HG03159 (cell line): ENCODE results near the gene CDK5.
A peak's percentile ranks its signal among the peaks of the same experiment; 100 is the strongest.

Source experiments
- ATAC-seq: cut with Tn5 transposase; IDR thresholded peaks from one replicate; pipeline ENCODE4 v1.9.1; 2021; ENCODE audit warnings: mild to moderate bottlenecking, moderate library complexity; ENCODE audit not compliant: unreplicated experiment

The CDK5 gene

DNA sequence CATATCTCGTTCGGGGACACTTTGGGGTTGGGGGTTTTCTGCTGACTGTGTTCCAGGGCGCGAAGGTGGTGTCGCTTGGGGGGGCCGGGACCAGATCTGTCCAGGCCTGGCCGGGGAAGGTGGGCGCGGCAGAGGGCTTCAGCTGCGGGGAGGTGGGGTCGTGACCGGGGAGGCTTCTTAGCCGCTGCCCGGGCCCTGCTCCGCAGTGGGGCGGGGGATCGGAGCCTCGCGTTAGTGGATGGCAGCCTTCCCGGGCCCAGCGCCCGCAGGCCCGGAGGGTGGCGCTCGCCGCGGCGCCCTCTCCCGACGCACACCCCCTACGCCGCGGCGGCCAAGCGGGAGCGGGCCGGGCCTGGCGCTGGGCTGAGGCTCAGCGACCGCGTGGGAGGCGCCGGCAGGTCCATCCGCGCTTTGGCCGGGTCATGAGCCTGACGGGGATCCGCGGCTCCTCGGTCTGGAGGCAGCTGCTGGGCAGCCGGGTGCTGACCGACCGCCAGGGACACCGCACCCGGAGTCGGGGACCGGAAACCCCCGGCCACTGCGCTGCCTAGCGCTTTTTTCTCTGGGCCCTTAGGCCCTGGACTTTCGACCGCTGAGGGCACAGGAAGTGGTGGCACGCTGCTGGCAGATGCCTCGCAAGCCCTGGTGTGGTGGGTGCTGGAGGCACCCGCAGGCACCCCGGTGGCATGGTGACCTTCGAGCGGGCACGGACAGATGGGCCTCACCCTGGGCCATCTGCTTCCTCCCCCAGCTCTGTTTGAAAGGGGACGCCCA lies 29.7 kb upstream of the CDK5 start:
- ATAC-seq: no peak

DNA sequence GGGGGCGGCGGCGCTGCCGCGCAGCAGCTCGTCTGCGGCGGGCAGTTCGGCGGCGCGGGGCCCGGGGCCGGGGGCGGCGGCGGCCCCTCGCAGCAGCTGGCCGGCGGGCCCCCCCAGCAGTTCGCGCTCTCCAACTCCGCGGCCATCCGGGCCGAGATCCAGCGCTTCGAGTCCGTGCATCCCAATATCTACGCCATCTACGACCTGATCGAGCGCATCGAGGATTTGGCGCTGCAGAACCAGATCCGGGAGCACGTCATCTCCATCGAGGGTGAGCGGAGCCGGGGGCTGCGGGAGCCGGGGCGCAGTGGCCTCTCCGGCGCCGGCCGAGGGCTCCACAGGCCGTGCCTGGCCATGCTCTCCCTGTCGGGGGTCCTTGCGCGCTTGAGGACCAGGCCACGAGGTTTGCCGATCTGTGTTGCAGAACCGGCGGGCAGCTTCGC lies 29.1 kb upstream of the CDK5 start:
- ATAC-seq: no peak

DNA sequence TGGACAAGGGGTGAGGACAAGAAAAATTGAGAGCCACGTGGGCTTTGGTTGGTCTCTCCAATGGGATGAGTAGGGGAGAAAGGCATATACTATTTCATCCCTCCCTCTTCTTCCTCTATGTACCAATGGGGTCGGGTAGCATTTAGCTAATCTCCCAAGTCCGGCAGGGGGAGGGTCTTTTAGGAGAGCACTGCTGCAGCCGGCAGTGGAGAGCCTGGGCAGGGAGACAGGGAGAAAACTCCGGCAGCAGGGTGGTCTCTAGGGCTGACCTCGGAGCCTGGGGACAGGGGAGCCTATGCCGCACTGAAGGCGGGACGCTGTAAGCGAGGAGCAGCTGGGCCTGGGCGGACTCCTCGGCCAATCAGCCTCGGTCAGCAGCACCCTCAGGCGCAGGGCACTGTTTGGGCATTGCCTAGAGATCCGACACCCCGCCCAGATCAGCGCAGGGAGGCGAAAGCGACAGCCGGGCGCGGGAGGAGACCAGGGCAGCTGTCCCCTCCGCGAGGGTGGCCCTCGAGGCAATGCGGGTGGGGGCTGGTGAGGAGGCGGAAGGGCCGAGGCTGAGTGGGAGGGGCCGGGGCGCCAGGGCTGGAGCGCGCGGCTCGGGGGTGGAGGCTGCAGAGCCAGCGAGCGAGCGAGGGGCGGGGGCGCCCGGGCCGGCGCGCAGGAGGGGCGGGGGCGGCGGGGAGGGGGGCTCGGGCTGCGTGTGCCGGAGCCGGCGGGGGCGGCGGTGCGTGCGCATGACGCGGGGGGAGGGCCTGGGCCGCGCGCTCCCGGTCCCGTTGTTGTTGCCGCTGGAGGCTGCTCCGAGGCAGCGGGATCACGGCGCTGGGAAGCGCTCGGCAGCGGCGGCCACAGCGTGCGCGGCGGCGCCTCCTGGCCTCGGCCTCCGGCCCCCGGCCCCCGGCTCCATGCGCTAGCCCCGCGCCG lies 28.3 kb upstream of the CDK5 start, which contains the start of gene AGAP3:
Gene AGAP3, plus strand, starts transcription at position 785 of the 930 bp plus-strand sequence. CDS start 267 bp downstream, outside the sequence.
- ATAC-seq: peak; percentile 51

DNA sequence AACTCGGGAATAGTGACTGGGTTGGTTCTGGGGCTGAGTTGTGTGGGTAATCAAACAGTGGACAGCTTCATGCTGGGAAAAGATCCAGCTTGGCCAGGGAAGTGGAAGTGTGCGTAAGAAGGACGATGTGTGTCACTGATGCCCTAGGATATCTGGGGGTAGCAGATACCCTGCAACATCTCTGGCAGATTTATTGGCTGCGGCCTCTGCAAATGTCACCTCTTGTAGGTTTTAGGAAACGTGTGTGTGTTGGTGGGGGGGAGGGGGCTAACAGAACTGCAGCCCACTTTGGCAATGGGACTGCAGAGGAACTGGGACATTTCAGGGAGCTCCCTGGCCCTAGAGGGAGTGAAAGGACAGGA lies 27.6 kb upstream of the CDK5 start:
- no peak for ATAC-seq

DNA sequence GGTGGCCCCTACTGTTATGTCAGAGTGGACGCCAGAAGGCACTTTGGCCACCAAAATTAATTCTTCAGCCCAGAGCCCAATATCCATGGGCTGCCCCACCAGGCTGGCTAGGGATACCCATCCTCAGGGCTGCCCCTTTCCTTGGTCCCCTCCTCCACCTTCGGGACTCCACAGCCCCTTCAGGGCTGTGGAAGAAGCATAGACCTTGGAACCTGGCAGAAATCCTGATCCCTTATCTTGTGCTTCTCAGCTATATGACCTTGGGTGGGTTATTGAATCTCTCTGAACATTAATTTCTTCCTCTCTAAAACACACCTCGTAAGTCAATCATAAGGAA lies 26.1 kb upstream of the CDK5 start:
- ATAC-seq: no peak

DNA sequence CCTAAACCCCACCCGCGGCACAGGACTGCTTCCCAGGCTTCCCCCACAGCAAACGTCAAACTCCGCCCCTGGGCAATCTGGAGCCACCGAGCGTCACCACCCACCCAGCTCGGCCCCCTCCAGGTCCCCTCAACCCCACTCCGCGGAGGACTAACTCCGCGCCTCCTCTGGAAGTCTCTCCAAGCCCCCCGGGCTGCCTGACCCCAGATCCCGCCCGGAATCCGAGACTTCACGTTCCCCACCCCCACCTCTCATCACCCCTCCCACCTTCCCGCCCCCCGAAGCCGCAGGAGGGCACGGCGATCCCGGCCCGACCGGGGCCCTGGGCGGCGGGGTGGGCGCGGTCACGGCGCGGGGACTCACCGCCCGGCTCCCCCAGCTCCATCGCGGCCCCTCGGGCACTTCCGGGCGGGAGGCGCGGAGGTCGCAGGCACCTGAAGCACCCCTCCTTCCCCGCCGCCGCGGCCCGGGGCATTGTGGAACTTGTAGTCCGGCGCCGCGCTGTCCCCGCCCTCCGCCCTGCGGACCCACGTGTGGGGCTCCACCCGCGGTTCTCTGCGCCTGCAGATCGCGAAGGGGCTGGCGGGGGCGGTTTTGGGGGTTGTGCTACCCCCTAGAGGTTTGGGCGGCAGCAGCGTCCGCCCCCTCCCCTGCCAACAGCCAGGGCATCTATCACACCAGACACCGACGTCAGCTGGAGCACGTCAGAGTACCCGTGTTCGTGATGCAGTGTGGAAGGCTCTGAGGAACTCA lies 25.6 kb upstream of the CDK5 start, which contains the start of gene TMUB1:
Gene TMUB1, minus strand, starts transcription at position 423 of the 753 bp plus-strand sequence. CDS start 930 bp downstream, outside the sequence.
- peak; percentile 44 for ATAC-seq

DNA sequence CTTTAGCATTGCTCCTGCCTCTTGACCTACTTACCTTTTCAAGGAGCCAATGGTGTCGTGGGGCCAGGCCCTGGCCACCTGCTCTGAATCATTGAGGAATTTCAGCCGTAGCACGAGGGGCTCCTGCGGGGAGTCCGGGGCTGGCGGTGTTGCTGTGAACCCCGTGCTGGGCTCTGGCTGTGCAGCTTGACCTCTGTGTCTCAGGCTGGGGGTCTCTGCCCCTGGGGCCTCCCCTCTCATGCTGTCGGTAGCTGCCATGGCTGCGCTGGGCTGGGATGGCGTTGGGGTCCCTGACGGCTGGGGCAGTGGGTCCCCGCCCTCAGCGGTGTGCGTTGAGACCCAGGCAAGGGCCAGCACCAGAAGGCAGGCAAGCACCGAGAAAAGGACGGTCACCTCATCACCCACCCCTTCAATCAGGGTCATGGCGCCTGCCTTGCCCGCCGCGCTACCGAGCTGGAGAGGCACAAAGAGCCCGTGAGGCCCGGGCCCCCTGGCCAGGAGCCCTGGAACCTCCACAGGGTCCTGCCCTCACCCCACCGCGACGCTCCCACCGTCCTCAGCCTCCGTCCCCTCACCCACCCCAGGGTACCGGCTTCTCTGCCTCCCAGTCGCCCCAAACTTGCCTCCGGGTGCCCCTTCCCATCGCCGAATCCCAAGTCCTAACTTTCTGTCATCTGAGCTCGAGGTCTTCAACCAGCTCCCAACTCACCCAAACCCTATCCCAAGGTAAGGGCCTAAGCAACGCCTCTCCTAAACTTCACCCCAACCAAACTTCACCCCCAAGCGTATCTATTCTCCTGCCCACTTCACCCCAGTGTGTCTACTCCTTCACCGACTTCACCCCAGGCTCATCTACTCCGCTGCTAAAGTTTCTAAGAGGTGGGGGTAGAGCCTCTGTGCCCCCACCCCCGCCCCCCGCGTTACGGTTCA lies 24.7 kb upstream of the CDK5 start:
- ATAC-seq: no peak

DNA sequence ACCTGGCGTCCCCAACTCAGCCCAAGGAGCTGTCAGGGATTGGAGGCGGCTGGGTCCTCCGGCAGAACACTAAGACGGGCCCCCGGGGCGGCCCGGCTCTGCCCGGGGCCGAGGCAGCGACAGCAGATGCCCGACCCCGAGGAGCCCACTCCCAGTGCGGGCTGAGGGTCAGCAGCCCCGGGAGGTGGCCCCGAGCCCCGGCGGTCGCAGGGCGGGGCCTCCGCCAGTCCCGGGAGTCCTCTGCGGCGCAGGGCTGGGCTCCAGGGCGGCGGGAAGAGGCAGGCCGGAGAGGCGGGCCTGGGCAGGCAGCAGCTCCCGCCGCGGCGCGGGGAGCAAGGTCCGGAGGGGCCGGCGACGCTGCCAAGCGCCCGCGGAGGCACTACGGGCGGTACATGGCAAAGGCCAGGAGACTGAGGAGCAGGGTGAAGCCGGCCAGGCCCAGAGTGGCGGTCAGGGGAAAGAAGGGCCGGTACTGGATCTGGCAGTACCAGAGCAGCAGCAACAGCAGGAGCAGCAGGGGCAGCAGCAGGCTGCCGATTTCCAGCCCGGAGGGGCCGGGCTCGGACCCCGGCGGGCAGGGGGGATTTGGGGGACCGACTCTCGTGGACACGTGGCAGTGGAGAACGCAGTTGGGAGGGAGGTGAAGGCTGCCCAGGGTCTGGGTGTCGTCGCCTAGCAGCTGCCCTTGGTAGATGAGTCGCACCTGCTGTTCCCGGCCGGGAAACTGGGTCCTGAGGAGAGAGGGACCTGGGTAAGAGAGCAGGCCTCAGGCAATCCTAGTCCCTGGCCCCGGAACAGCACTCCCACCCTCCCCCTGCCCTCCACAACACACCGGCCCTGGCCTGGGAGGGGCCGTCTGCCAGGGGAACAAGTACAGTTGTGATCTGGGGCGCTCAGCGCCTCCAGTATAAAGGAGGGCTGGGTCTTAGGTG lies 23.7 kb upstream of the CDK5 start:
- no peak for ATAC-seq

DNA sequence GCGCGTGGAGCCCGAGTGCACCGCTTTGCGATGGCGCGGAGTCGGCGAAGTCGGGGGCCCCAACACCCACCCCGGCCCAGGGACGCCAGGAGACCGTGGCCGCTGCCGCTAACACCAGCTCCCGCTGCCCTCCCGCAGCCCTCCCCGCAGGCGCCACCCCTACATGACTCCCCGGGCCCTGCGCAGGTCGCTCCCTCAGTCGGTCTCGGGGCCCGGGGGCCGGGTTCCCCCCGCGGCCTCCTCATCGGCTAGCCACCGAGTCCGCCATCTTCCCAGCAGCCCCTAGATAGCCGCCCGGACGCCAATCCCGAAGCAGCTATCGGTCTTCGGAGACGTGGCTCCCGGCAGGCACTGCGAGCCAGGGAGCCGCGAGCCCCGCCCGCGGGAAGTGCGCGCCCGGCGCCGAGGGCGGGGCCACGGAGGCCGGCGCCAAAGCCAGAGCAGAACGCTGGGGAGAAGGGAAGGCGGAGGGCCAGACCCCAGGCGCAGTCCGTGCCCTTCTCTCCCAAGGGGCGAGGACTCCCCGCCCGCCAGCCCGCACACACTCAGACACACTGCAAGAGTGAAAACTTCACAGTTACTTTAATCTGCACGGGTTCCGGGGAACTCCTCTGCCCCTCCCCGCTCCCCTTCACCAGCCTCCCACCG lies 22.9 kb upstream of the CDK5 start, which contains the start of gene FASTK:
Gene FASTK, minus strand, starts transcription at position 288 of the 648 bp plus-strand sequence. Its CDS starts 43 bp downstream, at position 245.
- peak; percentile 79 for ATAC-seq

DNA sequence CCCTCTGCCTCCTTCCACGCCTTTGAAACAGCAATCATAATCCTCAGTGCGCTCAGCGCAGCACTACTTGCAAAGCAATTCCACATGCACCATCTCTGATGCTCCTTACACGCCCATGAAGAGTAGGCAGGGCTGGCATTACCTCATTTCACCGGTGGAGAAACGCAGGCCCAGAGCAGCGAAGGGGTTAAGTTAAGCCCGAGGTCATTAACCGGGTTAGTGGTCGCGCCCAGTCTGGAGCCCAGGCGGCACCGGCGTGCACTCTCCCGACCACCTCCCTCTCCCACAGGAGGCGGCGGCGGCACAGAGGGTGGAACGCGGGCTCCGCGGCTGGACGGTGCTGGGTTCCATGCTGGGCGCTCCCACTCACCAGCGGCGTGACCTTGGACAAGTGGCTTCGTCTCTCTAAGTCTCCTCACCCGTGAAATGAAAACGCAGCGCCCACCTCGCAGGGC lies 22.4 kb upstream of the CDK5 start:
- peak; percentile 6 for ATAC-seq

DNA sequence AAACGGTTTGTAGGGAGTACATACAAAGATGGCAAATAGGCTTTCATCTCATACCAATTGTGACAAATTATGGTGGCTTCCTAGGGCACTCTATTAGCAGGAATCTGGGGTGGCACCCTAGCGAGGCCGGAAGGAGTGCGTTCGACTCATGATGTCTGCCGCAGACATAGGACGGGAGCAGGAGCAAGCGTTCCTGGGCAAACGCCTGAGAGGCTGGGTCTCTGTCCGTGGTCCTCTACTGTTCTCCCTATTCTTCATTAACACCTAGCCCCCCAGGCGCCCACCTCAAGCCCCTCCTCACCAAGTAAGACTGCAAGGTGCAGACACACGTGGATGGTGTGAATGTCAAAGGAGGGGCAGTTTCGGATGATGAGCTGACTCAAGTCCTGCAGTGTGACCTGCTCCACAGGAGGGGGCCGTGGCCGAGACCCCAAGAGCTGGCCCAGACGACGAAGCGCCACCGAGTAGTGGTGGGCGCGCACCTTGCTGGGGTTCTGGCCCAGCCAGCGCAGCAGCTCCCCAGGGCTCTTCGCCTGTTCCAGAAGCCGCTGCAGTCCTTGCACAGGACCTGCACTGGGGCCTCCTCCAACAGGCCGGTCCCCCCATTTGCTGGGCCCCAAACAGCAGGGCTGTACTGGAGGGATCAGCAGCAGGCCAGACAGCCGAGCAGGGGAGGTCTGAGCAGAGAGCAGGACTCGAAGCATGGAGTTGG lies 21.7 kb upstream of the CDK5 start:
- ATAC-seq: no peak

DNA sequence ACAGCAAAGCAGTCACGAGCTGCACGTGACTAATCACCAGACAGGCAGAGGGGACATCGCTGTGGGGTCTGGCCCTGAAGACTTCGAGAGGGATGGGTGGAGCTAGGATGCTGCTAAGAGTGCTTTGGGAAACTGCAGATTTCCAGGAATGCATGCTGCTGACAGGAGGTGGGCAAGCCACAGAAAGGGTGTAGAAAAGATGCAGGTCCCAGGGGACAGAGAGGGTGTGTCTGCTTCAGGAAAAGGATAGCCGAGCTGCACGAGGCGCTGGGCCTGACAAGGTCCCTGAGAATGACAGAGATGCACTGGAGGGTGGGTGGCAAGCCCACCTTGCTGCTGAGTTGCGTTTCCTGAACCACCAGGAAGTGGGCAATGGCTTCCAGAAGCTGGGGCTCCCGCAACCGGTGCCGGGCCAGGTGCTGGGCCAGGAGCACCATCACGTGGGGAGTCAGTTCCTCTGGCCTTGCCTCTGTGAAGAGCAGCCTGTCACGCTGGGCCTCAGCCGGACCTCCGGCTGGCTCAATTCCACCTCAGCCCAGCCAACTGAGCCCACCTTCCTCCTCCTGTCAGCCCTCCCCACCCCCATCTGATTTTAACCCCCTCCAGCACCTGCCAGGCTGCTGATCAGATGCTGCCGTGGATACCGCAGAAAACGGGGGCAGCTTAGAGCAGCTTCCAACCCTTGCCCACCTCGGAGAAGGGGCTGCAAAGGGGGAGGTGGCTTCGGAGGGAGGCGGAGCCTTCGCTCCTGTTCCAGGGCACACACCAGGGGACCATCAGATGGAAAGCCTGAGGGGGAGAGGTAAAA lies 20.7 kb upstream of the CDK5 start:
- no peak for ATAC-seq

DNA sequence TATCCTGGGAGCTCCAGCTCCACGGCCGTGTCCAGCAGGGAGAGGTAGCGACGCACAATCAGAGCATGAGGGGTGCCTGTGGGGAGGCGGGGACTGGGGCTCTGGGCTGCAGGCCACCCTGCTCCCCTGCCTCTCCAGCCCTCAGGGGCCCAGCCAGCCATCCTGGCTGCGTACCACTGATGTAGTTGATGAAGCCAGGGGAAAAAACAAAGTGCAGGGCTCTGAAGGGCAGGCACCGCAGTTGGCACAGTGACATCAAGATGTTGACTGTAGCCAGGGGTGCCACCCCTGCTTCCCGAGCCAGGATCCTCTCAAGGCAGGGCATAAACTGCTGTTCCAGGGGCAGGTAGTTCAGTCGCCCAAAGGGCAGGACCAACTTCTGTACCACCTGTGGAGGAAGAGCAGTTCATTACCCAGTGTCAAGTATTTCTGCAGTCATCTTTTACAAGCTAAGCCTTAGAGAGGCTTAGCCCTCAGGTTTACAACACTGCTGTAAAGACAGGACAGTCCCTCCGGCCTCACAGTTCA lies 20.1 kb upstream of the CDK5 start:
- ATAC-seq: no peak

DNA sequence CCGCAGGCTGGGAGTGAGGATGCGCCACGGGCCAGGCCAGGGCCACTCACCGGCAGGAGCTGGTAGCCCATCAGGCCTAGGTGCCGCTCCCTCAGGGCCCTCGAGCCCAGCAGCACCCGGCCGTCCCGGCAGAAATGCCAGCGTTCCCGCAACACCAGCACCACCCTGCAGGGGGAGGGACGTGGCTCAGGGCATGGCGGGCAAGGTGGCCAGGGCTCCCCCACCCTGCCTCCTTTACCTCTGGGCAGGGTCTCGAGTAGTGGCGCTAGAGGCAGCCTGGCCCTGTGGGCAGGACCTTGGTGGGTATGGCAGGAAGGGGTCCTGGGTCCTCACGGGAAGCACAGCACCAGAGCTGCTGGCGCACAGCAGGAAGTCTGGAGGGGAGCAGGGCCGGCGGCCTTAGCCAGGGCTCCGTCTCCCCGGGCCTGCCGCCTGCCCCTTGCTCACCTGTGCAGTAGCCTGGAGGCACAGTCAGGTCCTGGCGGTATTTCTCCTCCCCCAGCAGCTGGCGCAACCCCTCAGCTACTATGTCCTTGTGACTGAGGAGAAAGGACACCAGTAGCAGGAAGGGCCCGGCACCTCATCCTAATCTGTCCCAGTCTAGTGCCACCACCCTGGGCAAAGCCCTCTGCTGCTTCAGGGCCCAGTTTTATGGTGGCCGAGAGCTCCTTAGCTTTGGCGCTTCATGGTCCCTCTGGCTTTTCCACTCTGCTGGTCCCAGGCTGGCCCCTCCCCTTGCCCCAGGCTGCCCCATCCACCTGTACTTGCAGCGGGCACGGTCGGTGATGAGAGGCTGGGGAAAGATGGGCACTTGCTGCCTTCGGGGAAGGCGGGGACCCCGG lies 19.4 kb upstream of the CDK5 start:
- ATAC-seq: no peak

DNA sequence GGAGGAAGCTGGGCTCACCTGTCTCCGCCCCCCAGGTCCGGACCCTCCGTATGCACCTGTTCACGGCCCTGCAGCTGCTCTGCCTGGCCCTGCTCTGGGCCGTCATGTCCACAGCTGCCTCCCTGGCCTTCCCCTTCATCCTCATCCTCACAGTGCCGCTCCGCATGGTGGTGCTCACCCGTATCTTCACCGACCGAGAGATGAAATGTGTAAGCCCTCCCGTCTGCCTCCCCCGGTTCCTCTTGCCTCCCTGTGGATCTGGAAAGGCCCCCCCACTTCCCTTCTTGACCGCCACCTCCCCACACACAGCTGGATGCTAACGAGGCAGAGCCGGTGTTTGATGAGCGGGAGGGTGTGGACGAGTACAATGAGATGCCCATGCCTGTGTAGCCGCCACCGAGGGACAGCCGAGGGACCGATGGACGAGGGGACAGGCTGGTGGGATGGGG lies 18.3 kb upstream of the CDK5 start:
- no peak for ATAC-seq

DNA sequence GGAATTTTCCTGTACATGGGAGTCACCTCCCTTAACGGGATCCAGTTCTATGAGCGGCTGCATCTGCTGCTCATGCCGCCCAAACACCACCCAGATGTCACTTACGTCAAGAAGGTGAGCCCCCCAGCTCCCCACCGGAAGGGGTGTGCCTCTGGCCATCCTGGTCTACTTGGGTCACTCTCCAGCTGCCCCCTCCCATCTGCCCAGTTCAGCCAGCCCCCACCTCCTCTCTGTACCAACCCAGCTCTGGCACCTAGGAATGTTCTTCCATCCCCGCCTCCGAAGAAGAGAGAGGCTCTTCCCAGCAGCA lies 17.9 kb upstream of the CDK5 start:
- ATAC-seq: no peak
